Panc1 (cell line): ENCODE results near the gene SAMD1. TPM values are rescaled to one million over a fixed set of nuclear protein-coding genes. Genes with fewer than 3 reads are reported as not detected.

Experiments
- ATAC-seq: fragments of 200-7000 bp; cut with Tn5 transposase; 2 replicates; pipeline ENCODE4 v1.9.1; 2020; ENCODE audit warnings: mild to moderate bottlenecking, moderate library complexity
- BruUV-seq: library from RNA; stranded (reverse); fragments of 400-500 nt; replicated peaks from 2 replicates; lab custom pipeline; 2021; lab: Mats Ljungman, UMichigan
- CTCF ChIA-PET: fragments of 300-600 bp; sonication (Branson Sonifier 250); formaldehyde crosslinking; loops from one replicate; lab custom pipeline; 2022; ENCODE audit warnings: antibody characterized with exemption; lab: Charles Lee
- POLR2A ChIA-PET: fragments of 300-600 bp; sonication (Branson Sonifier 250); formaldehyde crosslinking; loops from one replicate; lab custom pipeline; 2022; ENCODE audit warnings: antibody characterized with exemption; lab: Charles Lee
- DNase-seq: peaks from one replicate; pipeline ENCODE4 v3.0.0-alpha.2; 2010; ENCODE audit warnings: low read depth, low spot score
- H3K27ac ChIP-seq: 2 replicates; pipeline ENCODE4 v1.5.1; 2011; ENCODE audit warnings: mild to moderate bottlenecking, low read length, inconsistent platforms
- H3K27me3 ChIP-seq: fragments of 200-500 bp; sonication (Bioruptor generic); 2 replicates; pipeline ENCODE4 v1.6.0; 2014; ENCODE audit warnings: low read length, inconsistent platforms; ENCODE audit not compliant: control insufficient read depth, insufficient read depth
- H3K36me3 ChIP-seq: fragments of 200-500 bp; sonication (Bioruptor generic); 2 replicates; pipeline ENCODE4 v1.5.1; 2014; ENCODE audit warnings: inconsistent platforms, mild to moderate bottlenecking, low read length, moderate library complexity; ENCODE audit not compliant: control insufficient read depth, insufficient read depth
- H3K4me1 ChIP-seq: 2 replicates; pipeline ENCODE4 v1.5.1; 2011; ENCODE audit warnings: inconsistent platforms, mild to moderate bottlenecking, low read length, moderate library complexity; ENCODE audit not compliant: control insufficient read depth, insufficient read depth
- H3K4me3 ChIP-seq, 2 experiments: 2 replicates each; pipeline ENCODE4 v1.5.1; 2011 to 2012; ENCODE audit warnings: low read depth in 2 of 2, low read length in 2 of 2, mild to moderate bottlenecking in 2 of 2, inconsistent platforms in 1 of 2, moderate library complexity in 1 of 2
- H3K9me3 ChIP-seq: fragments of 200-500 bp; sonication (Bioruptor generic); 2 replicates; pipeline ENCODE4 v1.5.1; 2014; ENCODE audit warnings: low read depth, mild to moderate bottlenecking, inconsistent platforms, low read length, moderate library complexity; ENCODE audit not compliant: control insufficient read depth, insufficient read depth
- POLR2AphosphoS5 ChIP-seq: IDR thresholded peaks from 2 replicates; pipeline ENCODE4 v1.6.1; 2012; ENCODE audit warnings: mild to moderate bottlenecking, low read depth, low read length, moderate library complexity
- SIN3A ChIP-seq: IDR thresholded peaks from 2 replicates; pipeline ENCODE4 v1.6.1; 2012; ENCODE audit warnings: low read depth, mild to moderate bottlenecking, low read length, moderate library complexity, borderline replicate concordance; ENCODE audit not compliant: insufficient read depth
- TCF7L2 ChIP-seq: IDR thresholded peaks from 2 replicates; pipeline ENCODE4 v1.6.1; 2011; ENCODE audit warnings: mild to moderate bottlenecking, low read depth, low read length, inconsistent platforms
- in situ Hi-C: cut with HindIII; loops from 2 replicates; pipeline ENCODE4 v1.10.0; 2016; ENCODE audit warnings: low sequenced_read_pairs, low pct_unique_long_range_greater_than_20kb
- intact Hi-C: fragments of 100-400 bp; cut with micrococcal nuclease; formaldehyde crosslinking; loops from one replicate; pipeline ENCODE4 v1.10.0; 2022; ENCODE audit not compliant: unreplicated experiment
- total RNA-seq: library from RNA; stranded (reverse); gene quantifications from one replicate; pipeline ENCODE4 v1.2.1, GENCODE V29; 2021; ENCODE audit not compliant: unreplicated experiment
- TF ChIP-seq, protein P1 (sequence below): fragments of 450-650 bp; IDR thresholded peaks from 2 replicates; pipeline ENCODE4 v1.5.1; 2017; ENCODE audit warnings: mild to moderate bottlenecking
- TF ChIP-seq, protein P2 (sequence below), 2 experiments: IDR thresholded peaks; 2 replicates each; pipeline ENCODE4 v1.6.1; 2011 to 2012; ENCODE audit warnings: low read depth in 2 of 2, control low read depth in 1 of 2, low read length in 1 of 2, mild to moderate bottlenecking in 1 of 2, moderate library complexity in 1 of 2; ENCODE audit not compliant: insufficient read depth in 1 of 2

Gene SAMD1
- total RNA-seq, 1 experiment from 2014 or later, result 82.0 TPM

DNA sequence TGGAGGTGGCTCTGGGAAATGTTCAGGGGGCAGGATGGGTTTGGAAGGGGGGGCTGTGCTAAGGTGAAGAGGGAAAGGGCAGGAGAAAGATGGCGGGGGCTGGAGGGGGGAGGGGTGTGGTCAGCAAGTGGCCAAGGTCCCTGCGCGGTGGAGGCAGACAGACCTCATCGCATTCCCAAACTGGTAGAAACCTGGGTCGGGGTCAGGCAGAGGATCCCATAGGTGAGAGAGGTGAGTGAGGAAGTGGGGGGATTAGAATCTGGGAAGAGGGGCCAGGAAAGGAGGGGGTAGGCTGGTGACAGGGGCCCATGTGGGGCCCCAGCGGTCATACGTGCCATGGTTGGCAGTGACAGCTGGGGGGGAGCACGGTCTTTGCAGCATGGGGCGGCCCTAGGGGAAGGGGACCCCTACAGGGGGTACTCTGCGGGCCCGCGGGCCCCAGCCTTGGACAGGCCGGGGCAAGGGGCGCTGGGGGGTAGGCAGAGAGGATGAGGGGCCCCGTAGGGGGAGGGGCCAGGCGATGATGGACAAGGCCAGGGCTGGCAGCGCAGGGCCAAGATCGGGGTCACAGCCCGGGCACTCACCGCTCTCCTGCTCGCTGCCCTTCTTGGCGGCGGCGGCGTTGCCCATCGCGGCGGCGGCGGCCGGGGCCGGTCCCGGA lies 26.5 kb upstream of the SAMD1 start:
- H3K36me3 ChIP-seq, result no peaks in the 10 kb centered on the region
- BruUV-seq, result no TSS peak
- DNase-seq (no peak), ATAC-seq (no peak)
- ChIA-PET CTCF (interaction anchor here (0.6 kb wide), 1 partner anchor 170 kb away, joined by 5 read pairs; no protein-coding TSS in a partner anchor), POLR2A (interaction anchor here (0.6 kb wide), 1 partner anchor 18 kb away, joined by 7 read pairs; no protein-coding TSS in a partner anchor)
- in situ Hi-C loops, result no loop called here
- peaks cover 42% of the 10 kb centered on the region for H3K4me1 ChIP-seq
- intact Hi-C loops, result no loop called here
- H3K4me3 ChIP-seq, result peak overlapping the region; percentile 62 to 65
- no peaks in the 10 kb centered on the region for H3K27me3 ChIP-seq
- H3K27ac ChIP-seq, result peak overlapping the region; percentile 68
- TF ChIP-seq, protein P1, sequence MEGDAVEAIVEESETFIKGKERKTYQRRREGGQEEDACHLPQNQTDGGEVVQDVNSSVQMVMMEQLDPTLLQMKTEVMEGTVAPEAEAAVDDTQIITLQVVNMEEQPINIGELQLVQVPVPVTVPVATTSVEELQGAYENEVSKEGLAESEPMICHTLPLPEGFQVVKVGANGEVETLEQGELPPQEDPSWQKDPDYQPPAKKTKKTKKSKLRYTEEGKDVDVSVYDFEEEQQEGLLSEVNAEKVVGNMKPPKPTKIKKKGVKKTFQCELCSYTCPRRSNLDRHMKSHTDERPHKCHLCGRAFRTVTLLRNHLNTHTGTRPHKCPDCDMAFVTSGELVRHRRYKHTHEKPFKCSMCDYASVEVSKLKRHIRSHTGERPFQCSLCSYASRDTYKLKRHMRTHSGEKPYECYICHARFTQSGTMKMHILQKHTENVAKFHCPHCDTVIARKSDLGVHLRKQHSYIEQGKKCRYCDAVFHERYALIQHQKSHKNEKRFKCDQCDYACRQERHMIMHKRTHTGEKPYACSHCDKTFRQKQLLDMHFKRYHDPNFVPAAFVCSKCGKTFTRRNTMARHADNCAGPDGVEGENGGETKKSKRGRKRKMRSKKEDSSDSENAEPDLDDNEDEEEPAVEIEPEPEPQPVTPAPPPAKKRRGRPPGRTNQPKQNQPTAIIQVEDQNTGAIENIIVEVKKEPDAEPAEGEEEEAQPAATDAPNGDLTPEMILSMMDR, result no peak
- TF ChIP-seq SIN3A (no peak; the same call in 1 of the 2 replicates), POLR2AphosphoS5 (no peak), TCF7L2 (no peak)
- TF ChIP-seq, protein P2, sequence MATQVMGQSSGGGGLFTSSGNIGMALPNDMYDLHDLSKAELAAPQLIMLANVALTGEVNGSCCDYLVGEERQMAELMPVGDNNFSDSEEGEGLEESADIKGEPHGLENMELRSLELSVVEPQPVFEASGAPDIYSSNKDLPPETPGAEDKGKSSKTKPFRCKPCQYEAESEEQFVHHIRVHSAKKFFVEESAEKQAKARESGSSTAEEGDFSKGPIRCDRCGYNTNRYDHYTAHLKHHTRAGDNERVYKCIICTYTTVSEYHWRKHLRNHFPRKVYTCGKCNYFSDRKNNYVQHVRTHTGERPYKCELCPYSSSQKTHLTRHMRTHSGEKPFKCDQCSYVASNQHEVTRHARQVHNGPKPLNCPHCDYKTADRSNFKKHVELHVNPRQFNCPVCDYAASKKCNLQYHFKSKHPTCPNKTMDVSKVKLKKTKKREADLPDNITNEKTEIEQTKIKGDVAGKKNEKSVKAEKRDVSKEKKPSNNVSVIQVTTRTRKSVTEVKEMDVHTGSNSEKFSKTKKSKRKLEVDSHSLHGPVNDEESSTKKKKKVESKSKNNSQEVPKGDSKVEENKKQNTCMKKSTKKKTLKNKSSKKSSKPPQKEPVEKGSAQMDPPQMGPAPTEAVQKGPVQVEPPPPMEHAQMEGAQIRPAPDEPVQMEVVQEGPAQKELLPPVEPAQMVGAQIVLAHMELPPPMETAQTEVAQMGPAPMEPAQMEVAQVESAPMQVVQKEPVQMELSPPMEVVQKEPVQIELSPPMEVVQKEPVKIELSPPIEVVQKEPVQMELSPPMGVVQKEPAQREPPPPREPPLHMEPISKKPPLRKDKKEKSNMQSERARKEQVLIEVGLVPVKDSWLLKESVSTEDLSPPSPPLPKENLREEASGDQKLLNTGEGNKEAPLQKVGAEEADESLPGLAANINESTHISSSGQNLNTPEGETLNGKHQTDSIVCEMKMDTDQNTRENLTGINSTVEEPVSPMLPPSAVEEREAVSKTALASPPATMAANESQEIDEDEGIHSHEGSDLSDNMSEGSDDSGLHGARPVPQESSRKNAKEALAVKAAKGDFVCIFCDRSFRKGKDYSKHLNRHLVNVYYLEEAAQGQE (IDR thresholded peaks at IDR 0.05; ENCODE audit: insufficient read depth in 1 of 2, low read depth in 2 of 2, low read length in 1 of 2), result no peak
- no peaks in the 10 kb centered on the region for H3K9me3 ChIP-seq

DNA sequence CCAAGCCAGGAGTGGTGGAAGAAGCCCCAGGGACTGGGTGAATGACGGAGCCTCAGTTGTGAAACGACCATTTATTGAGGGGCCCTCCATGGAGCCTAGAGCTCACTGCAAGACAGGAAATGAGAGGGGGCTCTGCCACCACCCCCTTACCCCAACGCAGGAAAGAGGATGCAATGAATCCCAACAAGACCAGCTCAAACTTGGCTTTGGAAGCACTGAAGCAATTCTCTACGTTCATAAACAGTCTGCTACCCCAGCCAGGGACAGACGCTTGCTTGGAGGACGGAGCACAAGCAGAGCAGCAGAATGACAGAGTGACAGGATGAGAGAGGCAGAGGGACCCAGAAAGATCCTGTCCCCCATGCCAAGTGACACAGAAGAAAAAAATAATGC lies 26.0 kb upstream of the SAMD1 start:
- POLR2A ChIA-PET, result no interaction called here
- Histone ChIP-seq H3K4me1 (peaks cover 42% of the 10 kb centered on the region), H3K9me3 (no peaks in the 10 kb centered on the region), H3K4me3 (peak overlapping the region; percentile 62 to 65), H3K36me3 (no peaks in the 10 kb centered on the region), H3K27me3 (no peaks in the 10 kb centered on the region), H3K27ac (peak overlapping the region; percentile 68)
- intact Hi-C loops, result no loop called here
- ATAC-seq (no peak), DNase-seq (no peak)
- TF ChIP-seq SIN3A (no peak), POLR2AphosphoS5 (no peak), TCF7L2 (no peak)
- TF ChIP-seq, protein P1, result no peak
- TF ChIP-seq, protein P2 (IDR thresholded peaks at IDR 0.05; ENCODE audit: insufficient read depth in 1 of 2, low read depth in 2 of 2, low read length in 1 of 2), result no peak
- in situ Hi-C loops, result no loop called here
- CTCF ChIA-PET, result no interaction called here
- no TSS peak for BruUV-seq
